NCI-H2107 treated with DMSO at 0.1 percent for 48 hours (cell line): ENCODE results near the gene NLRP9.

Source experiments
- DNase-seq: peaks from one replicate; lab custom pipeline; 2025; ENCODE audit not compliant: unreplicated experiment; lab: John Stamatoyannopoulos, UW

NLRP9 gene

DNA sequence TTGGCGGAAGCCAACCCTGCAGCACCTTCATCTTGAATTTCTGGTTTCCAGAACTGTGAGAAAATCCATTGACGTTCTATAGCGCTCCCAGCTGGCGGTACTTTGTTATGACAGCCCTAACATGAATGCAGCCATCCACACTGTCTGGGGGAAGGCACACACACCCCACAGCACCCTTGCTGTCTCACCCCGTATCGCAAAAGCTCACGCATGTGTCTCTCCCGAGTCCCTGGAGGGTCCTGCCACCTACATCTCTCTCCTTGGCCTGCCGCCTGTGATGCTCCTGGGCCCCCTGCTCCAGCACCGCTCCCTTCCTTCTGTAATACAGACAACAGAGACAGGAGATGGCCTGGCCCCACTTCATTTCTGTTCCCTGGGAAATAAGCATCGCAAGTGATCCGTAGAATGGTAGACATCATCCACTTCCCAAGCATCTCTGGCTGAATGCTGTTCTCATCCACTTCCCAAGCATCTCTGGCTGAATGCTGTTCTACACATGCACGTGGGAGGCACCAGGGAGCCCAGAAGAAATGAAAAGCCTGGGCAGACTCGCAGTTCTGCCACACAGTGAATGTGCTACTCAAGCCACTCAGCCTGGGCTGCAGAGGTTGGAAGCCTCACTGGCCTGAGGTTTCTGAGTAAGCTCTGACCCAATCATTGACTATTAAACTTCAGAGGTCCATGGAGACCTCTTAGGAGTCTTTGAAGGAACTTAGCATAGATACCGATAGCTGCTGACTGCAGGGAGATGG, 33.5 kb downstream of the NLRP9 start:
- no peak for DNase-seq

DNA sequence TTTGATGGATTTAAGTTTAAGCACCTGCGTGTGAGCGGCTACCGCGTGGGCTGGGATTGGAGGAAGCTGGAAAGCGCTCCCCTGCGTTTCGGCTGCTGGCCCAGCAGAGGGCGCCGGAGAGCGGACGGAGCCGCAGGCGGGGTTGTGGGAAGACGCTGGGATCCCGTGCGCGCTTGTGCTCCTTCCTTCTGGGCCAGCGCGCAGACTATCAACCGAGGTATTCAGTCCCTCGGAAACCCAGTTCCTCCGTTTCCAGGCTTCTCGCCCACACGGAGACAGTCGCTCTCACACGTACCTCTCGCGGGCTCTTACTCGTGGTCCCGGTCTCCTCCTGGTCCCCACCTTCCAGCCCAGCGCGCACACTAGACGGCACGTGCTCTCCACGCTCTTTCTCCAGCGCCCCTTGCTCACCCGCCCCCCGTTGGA, 34.4 kb downstream of the NLRP9 start:
- no peak for DNase-seq

GRCh38 chr19:55702131-55702627, 36.0 kb downstream of the NLRP9 start:
- no peak for DNase-seq

DNA sequence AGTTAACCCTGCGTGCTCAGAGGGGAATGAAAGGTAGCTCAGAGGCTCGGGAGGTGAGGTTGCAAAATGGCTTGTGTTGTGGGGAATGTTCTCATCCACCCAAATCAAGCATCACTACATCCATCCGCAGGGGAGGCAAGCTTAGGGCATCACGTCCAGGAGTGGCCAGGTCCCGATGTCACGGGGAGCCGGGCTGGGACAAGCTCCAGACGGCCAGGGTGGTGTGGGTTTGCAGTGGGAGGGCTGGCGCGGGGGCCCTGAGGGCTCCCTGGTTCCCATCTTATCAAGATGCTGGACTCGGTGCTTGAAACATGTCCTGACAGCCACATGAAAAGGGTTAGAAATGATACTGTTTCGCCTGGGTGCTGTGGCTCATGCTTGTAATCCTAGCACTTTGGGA, 37.4 kb downstream of the NLRP9 start:
- no peak for DNase-seq

GRCh38 chr19:55699221-55699620, 39.0 kb downstream of the NLRP9 start:
- no peak for DNase-seq

DNA sequence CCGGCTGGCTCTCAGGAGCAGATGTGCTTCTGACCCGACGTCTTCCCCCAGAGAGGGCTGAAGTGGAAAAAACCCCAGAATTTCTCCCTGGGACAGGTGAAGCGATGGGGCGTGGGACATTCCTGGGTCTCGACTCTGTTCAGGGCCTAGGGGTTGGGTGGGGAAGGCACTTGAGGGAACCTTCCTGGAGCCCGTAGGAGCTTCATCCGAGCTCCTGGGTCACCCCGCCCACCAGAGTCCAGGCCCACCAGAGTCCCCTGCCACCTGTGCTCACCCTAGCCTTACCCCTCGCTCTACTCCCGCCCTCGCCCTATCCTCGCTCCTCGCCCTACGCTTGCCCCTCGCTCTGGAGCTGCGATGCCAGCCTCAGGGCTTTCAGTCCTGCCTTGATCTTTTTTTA, 39.9 kb downstream of the NLRP9 start:
- DNase-seq = no peak

DNA sequence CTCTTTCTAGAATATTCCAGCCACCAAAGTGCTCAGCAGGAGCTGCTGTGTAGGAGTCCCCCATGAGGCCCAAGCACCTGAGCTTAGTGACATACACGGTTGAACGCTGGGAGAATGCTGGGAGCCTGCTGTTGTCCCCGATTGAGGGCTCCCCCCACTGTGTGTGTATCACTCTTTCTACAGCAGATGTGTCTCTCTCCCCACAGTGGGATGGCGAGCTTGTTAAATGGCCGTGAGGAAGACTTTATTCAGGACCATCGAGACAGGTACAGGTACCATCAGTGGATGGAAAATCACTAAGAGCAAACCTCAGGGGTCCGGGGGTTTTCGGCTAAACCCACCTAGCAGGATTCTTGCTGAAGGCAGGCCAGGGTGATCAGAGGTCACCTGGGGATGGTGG, 40.5 kb downstream of the NLRP9 start:
- no peak for DNase-seq

DNA sequence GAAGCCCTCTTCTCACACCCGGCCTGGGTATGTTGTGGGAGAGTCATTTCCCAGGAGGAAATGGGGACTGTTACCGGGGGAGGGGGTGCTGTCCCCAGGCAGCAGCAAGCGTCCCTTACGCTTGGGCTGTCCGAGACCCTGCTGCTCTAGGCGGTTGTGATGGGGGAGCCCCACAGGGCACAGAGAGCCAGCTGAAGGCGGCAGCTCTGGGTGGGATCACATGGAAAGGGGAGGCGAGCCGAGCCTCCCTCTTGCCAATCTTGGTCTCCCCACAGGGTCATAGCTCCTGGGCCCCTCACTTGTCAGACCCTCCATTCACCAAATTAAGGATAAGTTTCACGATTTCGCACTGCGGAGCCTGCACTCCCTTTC, 41.1 kb downstream of the NLRP9 start:
- no peak for DNase-seq

- DNase-seq = no peak
These were observed 41.7 kb downstream of the NLRP9 start for GRCh38 chr19:55696301-55697068.

DNA sequence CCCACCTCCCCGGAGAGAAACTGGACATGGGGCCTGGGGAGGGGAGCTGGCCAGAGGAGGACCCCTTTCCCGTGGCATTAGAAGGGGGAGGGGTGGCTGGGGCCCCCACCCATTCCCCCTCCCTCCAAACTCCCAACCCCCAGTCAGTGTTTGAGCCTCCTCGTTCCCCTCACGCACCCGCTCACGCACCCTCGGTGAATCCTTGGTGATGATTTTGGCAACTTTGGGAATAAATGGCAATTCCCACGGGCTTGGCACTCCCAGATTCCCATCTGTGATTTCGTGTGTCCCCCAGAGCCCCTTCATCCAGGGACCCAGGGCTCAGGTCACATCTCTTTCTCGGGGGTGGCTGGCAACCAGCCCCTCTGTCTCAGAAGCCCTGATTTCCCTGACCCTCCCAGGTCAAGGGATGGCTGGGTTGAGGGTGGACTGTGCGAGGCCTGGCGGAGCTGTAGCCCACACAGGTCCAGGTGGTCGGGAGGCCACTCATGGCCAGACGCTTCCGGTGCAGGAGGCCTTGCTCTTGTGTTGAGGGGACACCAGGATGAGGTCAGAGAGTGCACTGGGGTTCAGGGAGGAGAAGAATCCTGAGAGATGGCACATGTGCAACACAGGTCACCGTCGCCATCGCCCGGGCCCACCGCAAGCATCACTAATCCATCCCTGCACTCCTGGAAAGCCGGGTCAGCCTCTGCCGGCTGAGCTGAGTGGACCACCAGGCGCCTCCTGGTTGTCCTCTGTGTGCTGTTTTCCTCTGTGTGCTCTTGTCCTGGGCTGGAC, 42.5 kb downstream of the NLRP9 start:
- no peak for DNase-seq

- no peak for DNase-seq
These were observed 43.3 kb downstream of the NLRP9 start for GRCh38 chr19:55694656-55695491.

DNA sequence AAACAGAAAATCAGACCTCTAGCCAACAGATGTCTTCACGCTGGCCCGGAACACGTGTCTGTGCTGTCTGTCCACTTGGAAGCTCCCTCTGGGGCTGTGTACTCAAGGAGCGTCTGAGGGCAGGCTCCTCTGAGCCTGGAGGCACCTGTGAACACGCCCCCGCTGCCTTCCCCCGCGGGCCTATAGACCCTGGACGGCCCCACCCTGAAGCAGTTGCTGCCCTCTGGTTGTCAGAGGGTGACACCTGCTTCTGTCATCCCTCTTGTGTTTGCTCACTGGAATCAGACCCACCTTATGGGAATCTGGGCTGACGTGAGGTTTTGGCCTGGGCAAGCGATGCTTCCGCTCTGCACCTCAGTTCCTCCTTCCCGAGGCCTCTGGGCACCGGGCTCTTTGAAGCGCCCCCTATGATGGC, 44.0 kb downstream of the NLRP9 start:
- no peak for DNase-seq

DNA sequence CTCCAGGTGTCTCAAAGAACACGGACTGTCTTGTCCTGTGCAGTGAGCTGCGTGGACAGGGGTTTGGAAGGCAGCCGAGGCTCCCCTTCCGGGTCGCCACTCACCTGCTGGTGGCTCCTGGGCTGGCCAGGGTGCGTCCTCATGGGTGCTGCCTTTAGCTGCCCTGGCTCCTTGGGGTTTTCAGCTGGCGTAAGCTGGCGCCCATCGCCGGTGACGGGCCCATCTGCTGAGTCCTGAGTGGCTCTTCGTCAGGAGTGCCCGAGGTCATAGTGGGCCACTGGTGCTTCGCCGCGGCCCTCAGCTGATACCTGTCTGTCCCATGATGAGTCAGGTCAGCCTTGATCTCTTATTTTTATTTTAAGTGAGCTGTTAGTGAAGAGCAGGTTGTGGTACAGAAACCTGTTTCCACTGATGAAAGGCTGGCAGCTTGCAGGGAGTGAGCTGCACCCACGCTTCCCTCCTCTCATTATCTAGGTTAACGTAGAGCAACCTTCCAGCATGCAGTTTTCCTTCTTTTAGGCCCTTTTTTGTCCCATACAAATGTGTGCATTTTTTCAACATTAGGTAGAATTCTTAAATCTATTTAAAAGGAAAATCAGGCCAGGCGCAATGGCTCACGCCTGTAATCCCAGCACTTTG, 44.7 kb downstream of the NLRP9 start:
- no peak for DNase-seq

DNA sequence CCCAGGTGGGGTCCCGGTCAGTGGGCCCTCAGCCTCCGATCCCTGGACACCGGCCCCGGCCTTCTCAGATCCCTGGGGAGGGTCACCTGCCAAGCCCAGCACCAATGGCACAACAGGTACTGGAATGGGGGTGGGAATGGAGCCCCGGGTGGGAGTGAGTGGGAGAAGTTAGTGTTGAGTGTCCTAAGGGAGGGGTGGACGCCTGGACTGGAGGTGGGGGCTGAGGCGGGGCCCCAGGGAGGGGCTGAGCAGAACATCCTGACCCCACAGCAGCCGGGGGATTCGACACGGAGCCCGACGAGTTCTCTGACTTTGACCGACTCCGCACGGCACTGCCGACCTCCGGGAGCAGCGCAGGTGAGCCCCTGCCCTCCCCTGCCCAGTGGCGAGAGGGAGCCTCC, 45.5 kb downstream of the NLRP9 start:
- DNase-seq = no peak

- DNase-seq = no peak
These were observed 46.4 kb downstream of the NLRP9 start for GRCh38 chr19:55691561-55692481.

DNA sequence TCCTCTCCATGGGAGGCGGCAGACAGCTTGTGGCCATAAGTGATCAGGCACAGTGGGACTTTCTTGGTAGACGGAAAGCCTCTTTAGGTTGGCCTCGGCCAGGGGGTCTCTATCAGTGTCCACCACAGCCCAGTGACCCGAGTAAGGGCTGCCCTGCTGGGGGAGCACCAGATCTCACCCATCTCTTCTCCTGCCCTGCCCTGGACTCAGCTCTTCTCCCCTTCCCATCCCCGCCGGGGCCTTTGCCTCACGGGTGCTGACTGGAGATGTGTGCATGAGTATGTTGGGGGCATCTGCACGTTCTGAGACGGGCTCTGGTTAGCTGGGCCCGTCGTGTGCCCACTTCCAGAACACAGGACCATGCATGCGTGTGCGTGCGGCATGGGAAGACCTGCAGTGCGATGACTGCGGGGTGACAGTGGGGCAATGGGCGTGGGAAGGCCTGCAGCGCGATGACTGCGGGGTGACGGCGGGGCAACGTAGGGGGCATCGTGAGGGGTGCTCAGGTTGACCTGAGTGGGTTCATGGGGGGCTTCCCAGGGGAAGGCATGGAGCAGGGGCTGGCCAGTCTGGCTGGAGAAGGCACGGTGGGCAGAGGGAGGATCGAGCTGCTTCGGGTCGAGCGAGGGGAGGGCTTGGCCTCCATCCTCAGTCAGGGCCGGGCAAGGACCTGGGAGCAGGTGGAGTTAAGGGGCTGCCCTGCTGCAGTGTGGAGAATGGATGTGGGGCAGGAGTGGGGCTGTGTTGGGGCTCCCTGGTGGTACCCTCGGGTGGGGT, 47.2 kb downstream of the NLRP9 start:
- DNase-seq = no peak

- no peak for DNase-seq
These were observed 48.0 kb downstream of the NLRP9 start for GRCh38 chr19:55690109-55690768.
